NCI-H345 treated with DMSO at 0.1 percent for 48 hours (cell line): ENCODE data around the gene ATP8B4.
"Not testable (repeated sequence)": the region's sequence is repeated elsewhere in the genome, so short reads cannot be mapped to it uniquely, and the experiment has no call there.

Source experiments
- DNase-seq: peaks from one replicate; lab custom pipeline; 2025; ENCODE audit not compliant: unreplicated experiment; lab: John Stamatoyannopoulos, UW

The ATP8B4 gene

DNA sequence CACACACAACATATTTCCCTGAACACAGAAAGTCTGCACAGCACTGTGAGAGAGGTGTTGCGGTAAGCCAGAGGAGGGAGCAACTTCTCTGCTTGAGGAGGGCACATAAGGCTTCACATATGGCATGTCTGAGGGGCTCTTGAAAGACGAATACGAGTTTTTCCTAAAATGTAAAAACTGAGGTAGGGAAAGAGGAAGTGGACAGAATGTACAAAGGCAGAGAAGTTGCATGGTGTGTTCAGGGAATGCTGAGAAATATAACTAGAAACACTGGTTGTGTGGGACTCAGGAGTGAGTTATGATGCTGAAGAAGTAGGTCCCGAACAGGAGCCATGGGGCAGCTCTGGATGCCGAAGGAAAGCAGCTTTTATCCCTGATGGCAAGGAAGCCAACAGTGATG, 22.8 kb upstream of the ATP8B4 start:
- DNase-seq: no peak

GRCh38 chr15:50140983-50141382, 21.9 kb upstream of the ATP8B4 start:
- no peak for DNase-seq

- DNase-seq: no peak
These were observed 21.1 kb upstream of the ATP8B4 start for GRCh38 chr15:50140098-50140497.

- DNase-seq: no peak
These were observed 19.4 kb upstream of the ATP8B4 start for GRCh38 chr15:50138391-50138790.

GRCh38 chr15:50137893-50138292, 18.9 kb upstream of the ATP8B4 start:
- no peak for DNase-seq

- DNase-seq: no peak
These were observed 18.3 kb upstream of the ATP8B4 start for GRCh38 chr15:50137330-50137761.

- no peak for DNase-seq
These were observed 16.1 kb upstream of the ATP8B4 start for GRCh38 chr15:50135031-50135551.

DNA sequence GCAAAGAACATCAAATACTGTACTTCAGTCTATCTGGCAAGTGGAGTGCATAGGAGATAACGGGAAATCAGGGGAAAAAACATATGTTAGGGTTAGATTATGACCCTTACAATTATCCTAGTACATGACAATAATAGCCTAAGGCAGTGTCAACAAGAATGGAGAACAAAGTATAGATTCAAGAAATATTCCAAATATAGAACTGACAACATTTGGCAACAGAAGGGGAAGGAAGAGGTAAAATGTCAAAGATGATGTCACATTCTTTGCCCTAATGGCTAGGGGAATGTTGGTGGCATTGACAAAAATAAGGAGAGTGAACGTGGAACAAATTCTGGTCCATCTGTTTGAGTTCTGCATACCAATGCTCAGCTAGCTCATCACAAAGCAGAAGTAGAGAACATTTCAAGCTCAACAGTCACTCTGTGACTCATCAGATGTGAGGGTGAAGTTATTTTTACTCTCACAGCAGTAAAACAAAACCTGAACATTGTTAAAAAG, 15.5 kb upstream of the ATP8B4 start:
- DNase-seq: no peak

GRCh38 chr15:50132251-50132984, 13.4 kb upstream of the ATP8B4 start:
- not testable (repeated sequence) for DNase-seq

- no peak for DNase-seq
These were observed 12.6 kb upstream of the ATP8B4 start for GRCh38 chr15:50131617-50132016.

GRCh38 chr15:50128266-50128665, 9.2 kb upstream of the ATP8B4 start:
- DNase-seq: no peak

GRCh38 chr15:50127255-50127777, 8.3 kb upstream of the ATP8B4 start:
- DNase-seq: no peak

DNA sequence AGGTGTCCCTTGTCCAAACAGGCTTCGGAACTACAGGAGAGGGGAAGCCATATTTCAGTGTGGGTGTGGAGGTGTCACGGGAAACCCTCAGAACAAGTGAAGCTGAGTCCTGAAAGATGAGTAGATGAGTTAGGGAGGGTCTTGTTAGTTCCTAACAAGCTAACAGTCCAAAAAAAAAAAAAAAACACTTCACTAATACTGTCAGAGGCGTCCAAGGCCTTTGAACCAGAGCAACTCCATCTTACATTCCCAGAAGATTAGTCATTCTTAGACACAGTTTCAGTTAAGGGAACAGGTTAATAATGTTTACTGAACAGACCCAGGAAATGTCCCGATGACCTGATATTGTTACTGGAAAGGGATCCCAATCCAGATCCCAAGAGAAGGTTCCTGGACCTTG, 7.0 kb upstream of the ATP8B4 start:
- DNase-seq: no peak

DNA sequence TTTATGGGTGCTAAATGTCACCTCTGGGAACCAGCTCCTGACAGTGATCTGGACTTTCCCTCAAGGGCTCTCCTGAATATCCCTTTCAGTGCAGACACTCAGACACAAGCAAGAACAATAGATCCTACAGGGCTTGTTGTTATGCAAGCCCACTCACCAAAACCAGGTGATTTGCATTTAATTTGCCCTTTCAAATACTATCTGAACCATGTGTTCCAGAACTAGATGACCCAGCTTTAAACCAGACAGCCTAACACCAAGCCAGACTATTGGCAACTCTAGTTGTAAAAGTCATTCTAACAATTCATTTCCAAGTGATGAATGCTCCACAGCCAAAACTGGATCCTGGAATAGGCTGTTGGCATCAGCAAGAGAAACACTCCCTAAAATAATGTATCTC, 5.6 kb upstream of the ATP8B4 start:
- no peak for DNase-seq

GRCh38 chr15:50123861-50124557, 5.0 kb upstream of the ATP8B4 start:
- DNase-seq: no peak

DNA sequence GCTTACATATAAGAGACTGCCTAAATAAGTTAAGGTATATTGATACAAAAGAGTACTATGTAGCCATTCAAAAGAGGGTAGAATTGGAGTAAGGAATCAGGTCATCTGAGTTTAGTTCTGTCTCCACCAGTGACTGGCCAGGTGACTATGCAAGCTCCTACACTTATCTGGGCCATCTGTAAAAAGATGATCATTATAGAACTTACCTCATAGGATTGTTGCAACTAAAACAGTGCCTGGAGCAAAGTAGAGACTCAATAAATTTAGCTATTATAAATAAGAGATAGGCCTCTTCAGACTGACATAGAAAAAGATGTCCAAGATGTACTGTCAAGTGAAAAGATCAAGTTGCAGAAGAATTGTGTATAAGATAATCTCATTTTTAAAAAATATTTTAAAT, 1.7 kb upstream of the ATP8B4 start:
- DNase-seq: no peak

DNA sequence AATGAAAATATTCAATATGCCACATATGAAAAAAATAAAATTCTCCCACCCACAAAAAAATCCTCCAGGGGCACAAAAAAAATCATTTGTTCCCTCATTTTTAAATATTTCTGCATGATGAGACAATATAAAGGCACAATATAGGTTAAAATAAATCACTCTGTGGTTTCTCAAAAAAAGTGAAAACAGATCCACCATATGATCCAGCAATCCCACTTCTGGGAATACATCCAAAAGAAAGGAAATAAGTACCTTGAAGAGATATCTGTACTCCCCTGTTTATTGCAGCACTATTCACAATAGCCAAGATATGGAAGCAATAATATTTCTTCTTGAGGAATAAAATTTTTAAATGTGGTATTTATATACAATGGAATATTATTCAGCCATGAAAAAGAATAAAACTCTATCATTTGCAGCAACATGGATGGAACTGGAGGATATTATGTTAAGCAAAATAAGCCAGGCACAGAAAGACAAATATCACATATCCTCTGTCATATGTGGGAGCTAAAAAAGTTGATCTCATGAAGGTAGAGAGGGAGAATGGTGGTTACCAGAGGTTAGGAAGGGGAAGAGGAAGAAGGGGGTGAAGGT, 1.5 kb downstream of the ATP8B4 start:
- no peak for DNase-seq

GRCh38 chr15:50116477-50116876, 2.6 kb downstream of the ATP8B4 start:
- DNase-seq: no peak

DNA sequence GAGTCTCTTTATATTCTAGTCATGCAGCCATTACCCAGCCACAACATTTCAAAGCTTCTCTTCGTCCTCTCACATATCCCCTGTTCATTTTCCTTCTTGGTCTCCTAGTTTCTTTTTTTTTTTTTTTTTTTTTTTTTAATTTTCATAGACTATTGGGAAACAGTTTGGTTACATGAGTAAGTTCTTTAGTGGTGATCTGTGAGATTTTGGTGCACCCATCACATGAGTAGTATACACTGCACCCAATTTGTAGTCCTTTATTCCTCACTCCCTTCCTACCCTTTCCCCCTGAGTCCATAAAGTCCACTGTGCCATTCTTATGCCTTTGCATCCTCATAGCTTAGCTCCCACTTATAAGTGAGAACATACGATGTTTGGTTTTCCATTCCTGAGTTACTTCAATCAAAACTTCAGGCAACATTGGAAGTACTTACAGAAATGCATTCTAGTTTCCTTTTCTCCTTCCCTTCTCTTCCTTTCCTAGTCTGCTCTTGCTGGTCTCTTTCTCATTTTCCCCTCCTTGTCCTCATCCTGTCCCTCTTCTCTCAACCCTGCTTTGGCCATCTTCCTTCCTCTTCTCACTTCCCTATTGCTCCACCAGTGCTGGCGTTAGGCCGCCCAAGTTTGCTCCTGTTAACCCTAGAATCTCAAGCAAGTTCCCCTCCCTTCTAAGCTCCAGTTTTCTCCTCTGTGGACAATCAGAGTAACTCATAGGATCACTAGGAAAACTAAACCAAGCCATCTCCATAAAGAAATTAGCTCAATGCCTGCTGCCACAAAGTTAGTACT, 4.8 kb downstream of the ATP8B4 start:
- no peak for DNase-seq

DNA sequence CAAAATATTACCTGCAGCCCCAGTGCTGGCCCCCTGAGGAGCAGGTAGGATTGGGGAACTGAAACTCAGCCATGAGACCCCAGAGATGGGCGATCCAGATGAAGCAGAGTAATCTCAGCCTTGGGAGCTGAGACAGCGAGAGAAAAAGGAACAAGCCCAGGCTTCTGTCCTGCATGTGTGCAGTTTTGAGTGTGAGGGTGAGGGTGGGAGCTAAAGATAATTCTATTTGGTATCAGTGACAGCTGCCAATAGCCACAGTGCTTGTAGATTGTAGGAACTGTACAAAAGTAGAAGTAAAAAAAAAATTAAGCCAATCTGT, 5.9 kb downstream of the ATP8B4 start:
- DNase-seq: no peak
